HG03159 (cell line): ENCODE measurements around the gene POLR1D.
"Not testable (repeated sequence)": the region's sequence is repeated elsewhere in the genome, so short reads cannot be mapped to it uniquely, and the experiment has no call there.

Source experiments
- ATAC-seq: cut with Tn5 transposase; IDR thresholded peaks from one replicate; pipeline ENCODE4 v1.9.1; 2021; ENCODE audit warnings: mild to moderate bottlenecking, moderate library complexity; ENCODE audit not compliant: unreplicated experiment

POLR1D gene

GRCh38 chr13:27613628-27614027 is 8.1 kb upstream of the POLR1D start:
- ATAC-seq: no peak

DNA sequence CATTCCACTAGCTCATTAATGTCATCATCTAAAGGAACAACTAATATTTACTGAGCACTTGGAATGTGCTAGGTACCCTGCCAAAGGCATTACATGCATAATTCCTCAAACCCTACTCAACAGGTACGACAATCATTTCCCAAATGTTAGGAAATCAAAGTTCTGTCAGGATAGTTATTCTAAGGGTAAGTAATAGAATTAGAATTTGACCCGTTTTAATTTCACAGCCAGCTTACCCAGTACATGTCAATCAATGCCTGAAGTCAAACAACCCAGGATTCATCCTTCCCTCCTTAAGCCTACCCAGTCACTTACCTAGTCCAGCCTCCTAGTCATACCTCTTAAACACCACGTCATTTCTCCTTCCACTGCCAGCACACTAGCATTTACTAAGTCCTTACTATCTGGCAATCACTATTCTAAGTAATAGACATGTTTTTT is 3.8 kb upstream of the POLR1D start:
- no peak for ATAC-seq

- ATAC-seq: no peak
Measured at GRCh38 chr13:27619093-27619727, 2.5 kb upstream of the POLR1D start.

DNA sequence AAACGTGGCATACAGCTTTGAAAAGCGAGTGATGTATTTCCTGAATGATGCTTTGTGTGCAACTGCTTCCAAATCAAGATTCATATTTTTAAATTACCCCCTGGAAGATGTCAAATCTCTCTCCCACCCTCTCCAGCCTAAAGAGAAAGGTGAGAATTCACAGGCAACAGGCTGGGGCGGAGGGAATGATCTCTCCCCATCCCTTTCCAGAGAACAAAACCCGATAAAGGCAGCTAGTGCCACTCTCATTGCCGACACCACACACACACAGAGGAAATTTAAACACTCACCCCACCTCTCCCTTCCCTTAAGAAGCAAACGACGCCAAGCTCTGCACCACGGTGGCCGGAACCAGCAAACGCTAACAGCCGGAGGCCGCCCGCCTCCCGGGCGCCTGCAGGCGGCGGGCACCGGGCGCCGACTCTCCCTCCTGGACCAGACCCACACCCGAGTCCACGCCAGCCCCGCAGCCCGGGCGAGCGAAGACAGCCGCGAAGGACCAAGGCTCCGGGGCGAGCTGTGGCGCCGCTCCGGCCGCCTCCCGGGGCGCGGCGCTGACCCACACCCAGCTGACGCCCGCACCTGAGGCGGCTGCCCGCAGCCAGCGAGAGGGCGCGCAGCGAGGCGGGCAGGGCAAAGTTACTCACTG is 1.8 kb upstream of the POLR1D start:
- ATAC-seq: peak; percentile 28

- ATAC-seq: peak; percentile 87
Measured at GRCh38 chr13:27620377-27621115, 1.1 kb upstream of the POLR1D start, which contains the start of gene LNX2. TSS of gene LNX2 (minus strand) at chr13:27620529. CDS start at chr13:27581703, 38,826 bp downstream.

DNA sequence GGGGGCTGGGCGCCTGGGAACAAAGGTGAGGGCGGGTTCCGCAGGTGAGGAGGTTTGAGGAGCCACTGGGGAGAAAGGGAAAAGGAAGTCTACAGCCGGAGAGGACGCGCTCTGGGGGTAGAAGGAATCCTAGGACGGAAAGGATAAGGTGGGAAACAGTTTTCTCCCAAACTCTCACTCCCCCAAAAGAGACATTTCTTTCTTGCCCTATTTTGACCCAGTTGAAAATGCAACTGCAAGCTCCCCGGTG is 651 bp upstream of the POLR1D start:
- ATAC-seq: no peak

- ATAC-seq: no peak
Measured at GRCh38 chr13:27622102-27622820, 569 bp downstream of the POLR1D start.

DNA sequence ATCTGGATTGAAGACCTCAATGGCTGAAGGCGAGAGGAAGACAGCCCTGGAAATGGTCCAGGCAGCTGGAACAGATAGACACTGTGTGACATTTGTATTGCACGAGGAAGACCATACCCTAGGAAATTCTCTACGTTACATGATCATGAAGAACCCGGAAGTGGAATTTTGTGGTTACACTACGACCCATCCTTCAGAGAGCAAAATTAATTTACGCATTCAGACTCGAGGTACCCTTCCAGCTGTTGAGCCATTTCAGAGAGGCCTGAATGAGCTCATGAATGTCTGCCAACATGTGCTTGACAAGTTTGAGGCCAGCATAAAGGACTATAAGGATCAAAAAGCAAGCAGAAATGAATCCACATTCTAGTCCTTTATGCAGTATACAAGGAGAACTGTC is 1.2 kb downstream of the POLR1D start:
- ATAC-seq: no peak

DNA sequence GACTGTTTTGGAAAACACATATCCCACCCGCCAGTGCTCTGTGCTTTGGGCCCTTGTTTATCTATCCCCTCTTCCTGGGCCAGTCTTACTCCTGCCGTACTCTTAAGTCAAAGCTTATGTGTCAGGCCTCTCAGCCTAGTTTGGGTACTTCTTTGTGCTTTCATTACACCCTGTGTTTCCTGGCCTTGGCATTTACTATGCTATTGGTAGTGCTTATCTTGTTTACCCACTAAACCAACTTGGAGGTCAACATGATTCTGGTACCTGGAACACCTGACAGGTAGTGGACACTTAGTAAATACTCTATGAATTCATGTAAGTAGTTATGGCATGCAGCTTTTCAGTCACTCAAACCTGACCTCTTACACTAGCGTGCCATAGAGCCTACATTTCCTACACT is 2.4 kb downstream of the POLR1D start:
- no peak for ATAC-seq

DNA sequence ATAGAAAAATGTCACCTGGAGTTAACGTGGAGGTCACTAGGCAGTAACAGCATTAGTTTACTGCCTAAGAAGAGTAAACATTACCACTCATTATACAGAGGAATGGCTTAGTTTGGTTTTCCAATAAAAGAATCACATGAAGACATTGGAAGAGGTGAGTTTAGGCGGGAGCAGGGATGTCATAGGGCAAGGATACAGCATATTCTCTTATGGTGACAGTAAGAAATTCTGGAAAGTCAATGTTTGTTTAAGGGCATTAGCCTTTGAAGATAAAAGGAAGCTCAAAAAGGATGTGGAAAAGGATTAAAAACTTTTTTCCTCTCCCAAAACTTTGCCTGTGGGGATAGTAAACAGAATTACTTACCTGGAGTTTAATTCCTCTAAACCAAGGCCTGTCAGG is 4.1 kb downstream of the POLR1D start:
- ATAC-seq: no peak

- ATAC-seq: no peak
Measured at GRCh38 chr13:27627380-27627779, 5.7 kb downstream of the POLR1D start.

GRCh38 chr13:27628081-27628480 is 6.4 kb downstream of the POLR1D start:
- no peak for ATAC-seq

GRCh38 chr13:27628766-27629165 is 7.1 kb downstream of the POLR1D start:
- not testable (repeated sequence) for ATAC-seq

- no peak for ATAC-seq
Measured at GRCh38 chr13:27631156-27631555, 9.5 kb downstream of the POLR1D start.

DNA sequence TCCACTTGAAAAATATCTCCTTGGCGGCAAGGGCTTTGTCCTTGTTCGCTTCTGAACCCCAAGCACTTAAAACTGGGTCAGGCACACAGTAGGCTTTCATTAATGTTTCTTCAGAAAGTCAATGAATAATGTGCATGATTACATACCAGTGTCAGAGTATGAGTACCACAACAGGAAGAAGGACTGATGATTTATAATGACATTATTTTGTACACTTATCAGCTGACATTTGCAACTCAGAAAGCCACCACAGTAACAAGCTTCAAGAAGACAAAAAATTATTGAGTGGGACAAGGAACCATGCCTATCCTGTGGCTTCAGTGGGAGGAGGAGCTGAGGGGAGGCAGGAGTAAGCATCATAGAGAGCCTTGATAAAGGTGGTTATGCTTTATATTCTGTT is 10.0 kb downstream of the POLR1D start:
- no peak for ATAC-seq

GRCh38 chr13:27632214-27632613 is 10.5 kb downstream of the POLR1D start:
- no peak for ATAC-seq

- no peak for ATAC-seq
Measured at GRCh38 chr13:27632648-27633047, 11.0 kb downstream of the POLR1D start.

- no peak for ATAC-seq
Measured at GRCh38 chr13:27634231-27634630, 12.5 kb downstream of the POLR1D start.

DNA sequence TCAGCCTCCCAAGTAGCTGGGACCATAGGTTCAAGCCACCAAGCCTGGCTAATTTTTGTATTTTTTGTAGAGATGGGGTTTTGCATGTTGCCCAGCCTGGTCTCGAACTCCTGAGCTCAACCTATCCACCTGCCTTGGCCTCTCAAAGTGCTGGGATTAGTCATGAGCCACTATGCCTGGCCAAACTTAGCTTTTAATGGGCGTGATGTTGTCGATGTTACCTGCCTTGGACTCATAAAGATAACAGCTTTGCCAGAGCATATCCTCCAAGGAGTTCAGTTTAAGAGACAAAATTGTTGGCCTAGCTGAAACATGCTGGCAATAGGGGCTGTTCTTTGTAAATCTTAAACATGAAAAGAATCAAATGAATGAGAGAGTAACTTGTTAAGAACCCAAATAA is 13.1 kb downstream of the POLR1D start:
- no peak for ATAC-seq

DNA sequence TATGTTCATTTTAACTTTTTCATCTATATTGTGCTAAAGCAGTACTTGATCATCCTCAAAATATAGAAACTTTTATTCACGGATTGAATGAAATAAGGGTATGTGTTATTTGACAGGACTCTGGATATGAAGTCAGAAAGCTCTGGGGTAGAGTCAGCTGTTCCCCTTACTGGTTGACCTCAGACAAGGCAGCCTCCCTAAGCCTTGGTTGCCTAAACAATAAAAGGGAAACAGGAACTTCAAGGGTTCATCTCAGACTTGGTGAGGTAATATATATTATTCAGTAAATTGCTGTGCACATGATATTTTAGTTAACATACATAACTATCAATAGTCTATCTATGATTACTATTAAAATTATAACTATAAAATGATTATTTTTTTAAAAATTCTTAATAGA is 13.6 kb downstream of the POLR1D start:
- ATAC-seq: no peak

- no peak for ATAC-seq
Measured at GRCh38 chr13:27636589-27637288, 15.0 kb downstream of the POLR1D start.
